Measurements from ENCODE around the gene FMN2.

DNA sequence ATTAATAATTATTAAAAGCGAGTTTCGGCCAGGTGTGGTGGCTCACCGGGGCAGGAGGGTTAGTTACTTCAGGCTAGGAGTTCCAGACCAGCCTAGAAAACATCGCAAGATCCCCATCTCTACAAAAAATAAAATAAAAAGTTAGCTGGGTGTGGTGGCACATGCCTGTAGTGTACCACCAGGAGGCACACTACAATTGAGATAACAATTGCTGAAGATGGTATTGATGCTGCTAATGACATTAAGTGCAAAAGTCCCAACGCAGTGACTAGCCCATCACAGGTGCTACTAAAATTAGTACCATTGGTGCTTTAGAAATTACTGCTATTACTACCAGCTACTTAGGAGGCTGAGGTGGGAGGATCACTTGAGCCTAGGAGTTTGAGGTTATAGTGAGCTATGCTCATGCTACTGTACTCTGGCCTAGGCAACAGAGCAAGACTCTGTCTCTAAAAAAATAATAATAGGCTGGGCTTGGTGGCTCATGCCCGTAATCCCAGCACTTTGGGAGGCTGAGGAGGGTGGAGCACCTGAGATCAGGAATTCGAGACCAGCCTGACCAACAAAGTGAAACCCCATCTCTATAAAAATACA, 363.6 kb downstream of the FMN2 start:
- no peak for TF ChIP-seq POLR2A (IDR thresholded peaks at IDR 0.05)
- TF ChIP-seq, protein P1, sequence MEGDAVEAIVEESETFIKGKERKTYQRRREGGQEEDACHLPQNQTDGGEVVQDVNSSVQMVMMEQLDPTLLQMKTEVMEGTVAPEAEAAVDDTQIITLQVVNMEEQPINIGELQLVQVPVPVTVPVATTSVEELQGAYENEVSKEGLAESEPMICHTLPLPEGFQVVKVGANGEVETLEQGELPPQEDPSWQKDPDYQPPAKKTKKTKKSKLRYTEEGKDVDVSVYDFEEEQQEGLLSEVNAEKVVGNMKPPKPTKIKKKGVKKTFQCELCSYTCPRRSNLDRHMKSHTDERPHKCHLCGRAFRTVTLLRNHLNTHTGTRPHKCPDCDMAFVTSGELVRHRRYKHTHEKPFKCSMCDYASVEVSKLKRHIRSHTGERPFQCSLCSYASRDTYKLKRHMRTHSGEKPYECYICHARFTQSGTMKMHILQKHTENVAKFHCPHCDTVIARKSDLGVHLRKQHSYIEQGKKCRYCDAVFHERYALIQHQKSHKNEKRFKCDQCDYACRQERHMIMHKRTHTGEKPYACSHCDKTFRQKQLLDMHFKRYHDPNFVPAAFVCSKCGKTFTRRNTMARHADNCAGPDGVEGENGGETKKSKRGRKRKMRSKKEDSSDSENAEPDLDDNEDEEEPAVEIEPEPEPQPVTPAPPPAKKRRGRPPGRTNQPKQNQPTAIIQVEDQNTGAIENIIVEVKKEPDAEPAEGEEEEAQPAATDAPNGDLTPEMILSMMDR (IDR thresholded peaks at IDR 0.05) = peak in 3 of 6 experiments; percentile 13 to 35 (median 29)

All from Peyer's patch (tissue), 4 donors.